ENCODE data around the gene RNF115.

- TF ChIP-seq CTCF (conservative IDR thresholded peaks at IDR 0.05; ENCODE audit: low read length) (no peak), EZH2phosphoT487 (IDR thresholded peaks at IDR 0.05; ENCODE audit: borderline replicate concordance) (no peak)
Observed at GRCh38 chr1:145795257-145795881, 28.5 kb downstream of the RNF115 start.

All from Loucy (cell line).